Activated CD4-positive, alpha-beta memory T cell treated with anti-CD3 and anti-CD28 coated beads, Interleukin-2, amount 10 ng/mL, durations not matched to agents 7 days and 5 days (primary cell): ENCODE measurements around the gene GLI3. TPM values are rescaled to one million over a fixed set of nuclear protein-coding genes. Genes with fewer than 3 reads are reported as not detected.

ENCODE experiments used
- CTCF ChIA-PET: fragments of 350-600 bp; sonication (Branson Sonifier 250); formaldehyde crosslinking; loops from one replicate; lab custom pipeline; 2021; ENCODE audit warnings: antibody characterized with exemption, inconsistent platforms; lab: Charles Lee
- POLR2A ChIA-PET: fragments of 350-600 bp; sonication (Branson Sonifier 250); formaldehyde crosslinking; loops from one replicate; lab custom pipeline; 2021; ENCODE audit warnings: antibody characterized with exemption; lab: Charles Lee
- DNase-seq: peaks from one replicate; pipeline ENCODE4 v3.0.0-alpha.2; 2020
- H3K27ac Mint-ChIP-seq: one replicate; pipeline ENCODE4 v1.8.0; 2021; ENCODE audit warnings: mild to moderate bottlenecking, mixed read lengths
- H3K27me3 Mint-ChIP-seq: one replicate; pipeline ENCODE4 v1.8.0; 2021; ENCODE audit warnings: mixed read lengths
- H3K36me3 Mint-ChIP-seq: one replicate; pipeline ENCODE4 v1.8.0; 2021; ENCODE audit warnings: low read depth, mixed read lengths
- H3K4me1 Mint-ChIP-seq: one replicate; pipeline ENCODE4 v1.8.0; 2021; ENCODE audit warnings: mixed read lengths
- H3K4me3 Mint-ChIP-seq: one replicate; pipeline ENCODE4 v1.8.0; 2021; ENCODE audit warnings: mild to moderate bottlenecking, mixed read lengths
- H3K9me3 Mint-ChIP-seq: one replicate; pipeline ENCODE4 v1.8.0; 2021; ENCODE audit warnings: mixed read lengths
- total RNA-seq, 2 experiments: library from RNA; stranded (reverse); gene quantifications; one replicate each; pipeline ENCODE4 v1.2.3, GENCODE V29; 2021

Gene GLI3
- total RNA-seq, 2 experiments from 2014 or later, result not detected

GRCh38 chr7:42174391-42174912 lies 62.6 kb downstream of the GLI3 start:
- Mint-ChIP-seq H3K4me3 (no peak overlapping the region), H3K36me3 (no peaks in the 10 kb centered on the region), H3K27ac (no peak overlapping the region), H3K4me1 (no peaks in the 10 kb centered on the region), H3K9me3 (peaks cover 3% of the 10 kb centered on the region), H3K27me3 (no peaks in the 10 kb centered on the region)
- ChIA-PET POLR2A (no interaction called here), CTCF (no interaction called here)
- no peak for DNase-seq

DNA sequence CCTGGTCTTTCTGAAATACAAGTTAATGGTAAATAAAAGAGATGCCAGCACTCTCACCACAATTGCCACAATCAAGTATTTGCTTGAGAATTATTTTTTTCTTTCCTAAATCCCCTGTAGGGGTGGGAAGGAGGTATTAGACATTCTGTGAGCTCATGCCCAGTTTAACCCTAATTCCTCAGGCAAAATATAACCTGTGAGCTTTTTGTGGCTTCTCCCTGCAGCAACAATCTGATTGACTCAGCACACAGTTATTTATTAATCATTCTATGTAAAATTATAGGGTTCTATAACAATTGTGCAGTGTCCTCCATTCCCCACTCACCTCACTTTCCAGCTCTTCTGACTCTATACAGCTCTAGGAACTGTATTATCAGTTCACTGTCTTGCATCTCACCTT lies 66.3 kb downstream of the GLI3 start:
- H3K36me3 Mint-ChIP-seq, result no peaks in the 10 kb centered on the region
- no peak overlapping the region for H3K27ac Mint-ChIP-seq
- no peaks in the 10 kb centered on the region for H3K27me3 Mint-ChIP-seq
- ChIA-PET POLR2A (no interaction called here), CTCF (no interaction called here)
- no peak for DNase-seq
- H3K4me1 Mint-ChIP-seq, result no peaks in the 10 kb centered on the region
- no peaks in the 10 kb centered on the region for H3K9me3 Mint-ChIP-seq
- H3K4me3 Mint-ChIP-seq, result no peak overlapping the region

GRCh38 chr7:42168512-42168911 lies 68.5 kb downstream of the GLI3 start:
- CTCF ChIA-PET, result no interaction called here
- no peak overlapping the region for H3K4me3 Mint-ChIP-seq
- POLR2A ChIA-PET, result no interaction called here
- no peaks in the 10 kb centered on the region for H3K4me1 Mint-ChIP-seq
- no peak overlapping the region for H3K27ac Mint-ChIP-seq
- DNase-seq, result no peak
- H3K27me3 Mint-ChIP-seq, result no peaks in the 10 kb centered on the region
- H3K9me3 Mint-ChIP-seq, result no peaks in the 10 kb centered on the region
- H3K36me3 Mint-ChIP-seq, result no peaks in the 10 kb centered on the region

GRCh38 chr7:42167631-42168236 lies 69.3 kb downstream of the GLI3 start:
- Mint-ChIP-seq H3K4me3 (no peak overlapping the region), H3K27me3 (no peaks in the 10 kb centered on the region), H3K9me3 (no peaks in the 10 kb centered on the region), H3K36me3 (no peaks in the 10 kb centered on the region), H3K27ac (no peak overlapping the region), H3K4me1 (no peaks in the 10 kb centered on the region)
- DNase-seq, result no peak
- POLR2A ChIA-PET, result no interaction called here
- CTCF ChIA-PET, result no interaction called here

DNA sequence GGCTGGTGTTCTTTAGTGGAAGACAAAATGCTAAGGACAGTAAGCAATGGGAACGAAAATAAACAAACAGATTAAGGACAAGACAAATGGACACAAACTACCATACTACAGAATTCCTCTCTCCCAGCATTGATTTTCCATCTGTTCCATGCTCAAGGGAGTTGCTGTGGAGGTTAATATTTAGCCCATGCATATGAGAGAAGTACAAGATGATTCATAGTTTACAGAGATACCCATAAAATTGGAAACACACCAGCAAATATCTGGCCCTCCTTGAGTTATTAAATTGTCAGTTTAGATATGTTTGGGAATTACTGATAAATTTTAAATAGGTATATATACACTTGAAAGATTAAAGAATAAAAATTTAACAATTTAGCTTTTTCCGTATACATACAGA lies 69.8 kb downstream of the GLI3 start:
- no peak for DNase-seq
- Mint-ChIP-seq H3K36me3 (no peaks in the 10 kb centered on the region), H3K4me3 (no peak overlapping the region), H3K4me1 (no peaks in the 10 kb centered on the region), H3K27ac (no peak overlapping the region), H3K9me3 (no peaks in the 10 kb centered on the region), H3K27me3 (no peaks in the 10 kb centered on the region)
- CTCF ChIA-PET, result no interaction called here
- POLR2A ChIA-PET, result no interaction called here

GRCh38 chr7:42164881-42165428 lies 72.1 kb downstream of the GLI3 start:
- ChIA-PET CTCF (no interaction called here), POLR2A (no interaction called here)
- no peaks in the 10 kb centered on the region for H3K9me3 Mint-ChIP-seq
- H3K4me1 Mint-ChIP-seq, result no peaks in the 10 kb centered on the region
- no peak overlapping the region for H3K4me3 Mint-ChIP-seq
- H3K27me3 Mint-ChIP-seq, result no peaks in the 10 kb centered on the region
- no peaks in the 10 kb centered on the region for H3K36me3 Mint-ChIP-seq
- no peak overlapping the region for H3K27ac Mint-ChIP-seq
- DNase-seq, result no peak

DNA sequence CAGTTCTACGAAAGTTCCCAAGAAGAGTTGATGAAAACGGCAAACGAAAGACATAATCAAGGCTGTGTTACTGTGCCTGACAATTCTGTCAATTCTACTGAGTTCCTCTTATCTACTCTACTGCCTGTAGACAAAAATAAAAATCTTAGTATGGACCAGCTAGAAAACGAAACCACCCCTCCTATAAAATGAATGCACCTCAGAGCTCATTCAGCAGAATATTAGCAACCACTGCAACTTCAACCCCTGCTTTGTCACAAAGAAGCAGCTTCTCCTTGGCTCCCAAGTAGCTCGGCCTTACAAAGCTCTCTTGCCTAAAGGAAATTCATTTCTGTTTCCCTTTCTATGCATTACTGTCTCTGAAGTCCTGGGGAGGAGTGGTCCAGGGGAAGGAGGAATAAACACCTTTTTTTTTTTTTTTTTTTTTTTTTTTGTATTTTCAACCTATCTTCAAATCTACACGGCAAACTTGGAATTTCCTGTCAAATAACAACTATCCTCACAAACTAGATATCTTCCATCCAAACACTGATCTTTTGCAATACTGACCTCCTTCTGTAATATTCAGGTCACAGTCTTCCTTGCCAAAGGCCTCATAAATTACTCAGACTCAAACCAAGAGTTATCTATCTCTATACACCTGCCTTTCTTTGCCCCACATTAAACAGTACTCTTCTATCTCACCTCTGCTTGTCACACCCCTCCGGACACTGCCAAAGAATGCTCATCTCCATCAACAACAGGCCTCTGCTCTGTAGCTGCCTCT lies 74.3 kb downstream of the GLI3 start:
- H3K36me3 Mint-ChIP-seq, result no peaks in the 10 kb centered on the region
- no peak overlapping the region for H3K4me3 Mint-ChIP-seq
- no peaks in the 10 kb centered on the region for H3K9me3 Mint-ChIP-seq
- DNase-seq, result no peak
- no peaks in the 10 kb centered on the region for H3K4me1 Mint-ChIP-seq
- H3K27me3 Mint-ChIP-seq, result no peaks in the 10 kb centered on the region
- no peak overlapping the region for H3K27ac Mint-ChIP-seq
- ChIA-PET CTCF (no interaction called here), POLR2A (no interaction called here)

DNA sequence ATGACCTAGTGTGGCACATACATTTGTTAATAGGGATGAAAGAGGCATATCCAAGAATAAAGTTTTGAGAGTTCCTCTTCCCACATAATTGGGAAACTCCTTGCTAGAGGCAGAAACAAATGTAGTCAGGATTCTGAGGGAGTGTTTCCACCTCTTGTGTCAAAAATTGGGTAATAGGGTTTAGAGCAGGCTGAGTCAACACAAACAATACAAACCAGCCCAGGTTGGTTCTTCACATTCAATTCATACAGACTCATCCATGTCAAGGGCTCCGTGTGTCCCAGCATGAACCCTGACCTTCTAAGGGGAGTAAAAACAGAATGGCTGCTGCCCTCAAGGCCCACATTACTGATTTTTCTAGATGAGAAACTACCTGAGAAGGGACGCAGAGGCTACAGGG lies 75.3 kb downstream of the GLI3 start:
- no peaks in the 10 kb centered on the region for H3K27me3 Mint-ChIP-seq
- H3K9me3 Mint-ChIP-seq, result no peaks in the 10 kb centered on the region
- DNase-seq, result no peak
- no peaks in the 10 kb centered on the region for H3K4me1 Mint-ChIP-seq
- no peak overlapping the region for H3K4me3 Mint-ChIP-seq
- no peaks in the 10 kb centered on the region for H3K36me3 Mint-ChIP-seq
- CTCF ChIA-PET, result no interaction called here
- no peak overlapping the region for H3K27ac Mint-ChIP-seq
- POLR2A ChIA-PET, result no interaction called here

- Mint-ChIP-seq H3K4me1 (no peaks in the 10 kb centered on the region), H3K36me3 (no peaks in the 10 kb centered on the region), H3K4me3 (no peak overlapping the region), H3K9me3 (no peaks in the 10 kb centered on the region), H3K27me3 (no peaks in the 10 kb centered on the region), H3K27ac (no peak overlapping the region)
- ChIA-PET POLR2A (no interaction called here), CTCF (no interaction called here)
- DNase-seq, result no peak
Observed at GRCh38 chr7:42161110-42161509, 75.9 kb downstream of the GLI3 start.

DNA sequence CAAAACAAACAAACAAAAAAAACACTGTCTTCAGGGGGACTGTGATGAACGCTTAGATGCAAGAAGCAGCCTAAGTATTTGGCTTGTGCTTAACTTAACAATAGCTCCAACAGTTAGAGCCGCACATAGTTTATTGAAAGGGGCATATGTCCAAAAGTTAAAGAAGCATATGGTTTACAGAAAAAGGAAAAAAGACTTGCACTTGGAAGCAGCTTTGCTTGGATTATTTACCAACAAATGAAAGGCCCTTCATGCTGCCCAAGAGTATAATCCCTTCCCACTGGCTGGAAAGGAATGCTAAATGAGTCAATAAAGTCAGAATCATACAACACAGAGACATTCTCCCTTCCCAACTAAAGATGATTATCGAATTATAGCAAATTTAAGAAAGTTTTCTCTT lies 77.9 kb downstream of the GLI3 start:
- CTCF ChIA-PET, result no interaction called here
- POLR2A ChIA-PET, result no interaction called here
- no peak for DNase-seq
- no peaks in the 10 kb centered on the region for H3K4me1 Mint-ChIP-seq
- H3K9me3 Mint-ChIP-seq, result no peaks in the 10 kb centered on the region
- H3K27ac Mint-ChIP-seq, result no peak overlapping the region
- H3K27me3 Mint-ChIP-seq, result no peaks in the 10 kb centered on the region
- H3K36me3 Mint-ChIP-seq, result no peaks in the 10 kb centered on the region
- no peak overlapping the region for H3K4me3 Mint-ChIP-seq

GRCh38 chr7:42156967-42157721 lies 79.9 kb downstream of the GLI3 start:
- Mint-ChIP-seq H3K4me1 (no peaks in the 10 kb centered on the region), H3K27me3 (no peaks in the 10 kb centered on the region), H3K9me3 (no peaks in the 10 kb centered on the region), H3K4me3 (no peak overlapping the region), H3K36me3 (no peaks in the 10 kb centered on the region), H3K27ac (no peak overlapping the region)
- no peak for DNase-seq
- ChIA-PET CTCF (no interaction called here), POLR2A (no interaction called here)

DNA sequence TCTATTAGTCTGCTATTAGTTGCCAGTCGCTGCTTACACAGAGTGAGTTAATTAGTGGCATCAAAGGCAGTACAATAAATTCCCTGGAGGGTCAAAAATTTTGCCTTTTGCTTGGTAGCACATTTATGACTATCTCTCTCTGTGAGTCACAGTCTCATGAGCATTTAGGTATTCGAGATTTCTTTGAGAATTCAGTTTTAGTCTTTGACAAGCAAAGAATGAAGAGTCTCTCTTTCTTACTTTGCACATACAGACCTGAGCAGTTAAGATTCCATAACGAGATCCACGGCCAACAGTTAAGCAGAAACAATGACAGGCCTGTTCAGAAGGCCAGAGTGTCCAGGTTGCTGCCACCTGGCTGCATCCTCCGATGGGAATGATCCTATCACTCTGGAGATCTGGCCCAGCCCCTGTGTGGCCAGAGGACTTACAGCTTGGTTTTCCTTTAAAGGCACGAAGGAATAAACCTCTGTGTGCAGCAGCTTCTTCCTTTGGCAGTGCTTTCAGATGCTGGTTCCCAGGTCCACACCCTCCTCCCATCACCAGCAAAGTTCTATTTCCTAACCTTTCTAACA lies 80.6 kb downstream of the GLI3 start:
- ChIA-PET CTCF (no interaction called here), POLR2A (no interaction called here)
- Mint-ChIP-seq H3K36me3 (no peaks in the 10 kb centered on the region), H3K27me3 (no peaks in the 10 kb centered on the region), H3K27ac (no peak overlapping the region), H3K4me3 (no peak overlapping the region), H3K4me1 (no peaks in the 10 kb centered on the region), H3K9me3 (no peaks in the 10 kb centered on the region)
- DNase-seq, result no peak
